Common myeloid progenitor, CD34-positive (primary cell): ENCODE results near the gene EXOC3.
"Not testable (repeated sequence)": the region's sequence is repeated elsewhere in the genome, so short reads cannot be mapped to it uniquely, and the experiment has no call there.

ENCODE experiments used
- CTCF ChIA-PET: fragments of 350-600 bp; sonication (Branson Sonifier 250); formaldehyde crosslinking; loops from one replicate; lab custom pipeline; 2021; ENCODE audit warnings: antibody characterized with exemption; lab: Charles Lee
- POLR2A ChIA-PET: fragments of 350-600 bp; sonication (Branson Sonifier 250); formaldehyde crosslinking; loops from one replicate; lab custom pipeline; 2021; ENCODE audit warnings: antibody characterized with exemption; lab: Charles Lee
- DNase-seq, 3 donors: peaks; one replicate each; pipeline versions ENCODE4 v3.0.0 to v3.0.0-alpha.2; 2013
- H3K27ac ChIP-seq, 2 experiments: 1 replicate in 1 of 2; 2 replicates in 1 of 2; pipeline ENCODE4 v1.7.0; 2013; ENCODE audit warnings: inconsistent platforms in 2 of 2, low read length in 2 of 2, mild to moderate bottlenecking in 2 of 2, low read depth in 1 of 2, moderate library complexity in 1 of 2; ENCODE audit not compliant: severe bottlenecking in 2 of 2, insufficient read depth in 1 of 2, poor library complexity in 1 of 2
- H3K27me3 ChIP-seq, 5 experiments: replicated peaks in 2 of 5; 1 replicate in 3 of 5; 2 replicates in 2 of 5; pipeline versions ENCODE4 v1.6.1 to v1.7.0; 2013; ENCODE audit warnings: low read length in 4 of 5, mild to moderate bottlenecking in 2 of 5, moderate library complexity in 2 of 5, inconsistent platforms in 1 of 5; ENCODE audit not compliant: insufficient read depth in 5 of 5, control insufficient read depth in 4 of 5
- H3K36me3 ChIP-seq, 4 experiments: 1 replicate in 2 of 4; 2 replicates in 2 of 4; pipeline versions ENCODE4 v1.6.1 to v1.7.0; 2013; ENCODE audit warnings: low read length in 3 of 4, control low read depth in 1 of 4, mild to moderate bottlenecking in 1 of 4; ENCODE audit not compliant: control insufficient read depth in 4 of 4, insufficient read depth in 4 of 4
- H3K4me1 ChIP-seq, 4 experiments: 1 replicate in 3 of 4; 2 replicates in 1 of 4; pipeline versions ENCODE4 v1.6.1 to v1.7.1; 2013; ENCODE audit warnings: low read length in 3 of 4, mild to moderate bottlenecking in 3 of 4, control low read depth in 1 of 4, inconsistent platforms in 1 of 4, moderate library complexity in 1 of 4; ENCODE audit not compliant: control insufficient read depth in 4 of 4, insufficient read depth in 4 of 4; ENCODE audit errors: control extremely low read depth in 1 of 4
- H3K4me3 ChIP-seq, 7 experiments: 1 replicate in 4 of 7; 2 replicates in 3 of 7; pipeline versions ENCODE4 v1.5.1 to v1.7.0; 2013; ENCODE audit warnings: mild to moderate bottlenecking in 7 of 7, low read length in 6 of 7, moderate library complexity in 6 of 7, inconsistent platforms in 2 of 7, low read depth in 2 of 7, control low read depth in 1 of 7; ENCODE audit not compliant: insufficient read depth in 4 of 7, control insufficient read depth in 1 of 7; ENCODE audit errors: extremely low read depth in 1 of 7
- H3K9me3 ChIP-seq, 5 experiments: 1 replicate in 4 of 5; 2 replicates in 1 of 5; pipeline versions ENCODE4 v1.6.1 to v1.7.1; 2013; ENCODE audit warnings: low read length in 4 of 5, mild to moderate bottlenecking in 2 of 5, inconsistent platforms in 1 of 5, low read depth in 1 of 5, moderate library complexity in 1 of 5; ENCODE audit not compliant: control insufficient read depth in 4 of 5, insufficient read depth in 2 of 5; ENCODE audit errors: control extremely low read depth in 1 of 5
- WGBS: methylation state at CpG from one replicate; pipeline ENCODE4 v1.1.5; 2013; ENCODE audit not compliant: insufficient coverage; 5-methylcytosine and 5-hydroxymethylcytosine counted together

The EXOC3 gene

GRCh38 chr5:402219-402614 is 40.8 kb upstream of the EXOC3 start:
- DNase-seq, H3K4me3 ChIP-seq, H3K27me3 ChIP-seq, H3K9me3 ChIP-seq, H3K27ac ChIP-seq, POLR2A ChIA-PET: not testable (repeated sequence)
- peaks cover 0 to 37% (median 0%) of the 10 kb centered on the region in 4 experiments for H3K36me3 ChIP-seq
- H3K4me1 ChIP-seq, result peaks cover 0 to 47% (median 23%) of the 10 kb centered on the region in 4 experiments
- CTCF ChIA-PET, result interaction anchor here (1.5 to 2.8 kb wide), 4 partner anchors 9 to 30 kb away, joined by 3 to 12 read pairs (median 6); no protein-coding TSS in a partner anchor
- WGBS, result 100% methylated on average over 9 of the region's 17 CpGs

- Histone ChIP-seq H3K27ac (no peak overlapping the region), H3K9me3 (no peaks in the 10 kb centered on the region), H3K4me1 (peaks cover 0 to 47% (median 23%) of the 10 kb centered on the region in 4 experiments), H3K27me3 (peaks cover 0 to 5% (median 0%) of the 10 kb centered on the region in 5 experiments), H3K4me3 (no peak overlapping the region), H3K36me3 (peaks cover 0 to 39% (median 0%) of the 10 kb centered on the region in 4 experiments)
- CTCF ChIA-PET, result interaction anchor here (1.5 to 2.8 kb wide), 4 partner anchors 8 to 30 kb away, joined by 3 to 12 read pairs (median 6); no protein-coding TSS in a partner anchor
- 77% methylated on average over 20 of the region's 20 CpGs for WGBS
- peak; percentile 22 to 71 (median 66) for DNase-seq
- POLR2A ChIA-PET, result no interaction called here
Observed at GRCh38 chr5:402615-403359, 40.2 kb upstream of the EXOC3 start.

- WGBS, result 96% methylated on average over 10 of the region's 11 CpGs
- Histone ChIP-seq H3K27me3 (peaks cover 0 to 5% (median 0%) of the 10 kb centered on the region in 5 experiments), H3K36me3 (peaks cover 0 to 34% (median 0%) of the 10 kb centered on the region in 4 experiments), H3K4me3 (no peak overlapping the region), H3K4me1 (peaks cover 0 to 37% (median 19%) of the 10 kb centered on the region in 4 experiments), H3K9me3 (no peaks in the 10 kb centered on the region), H3K27ac (no peak overlapping the region)
- POLR2A ChIA-PET, result no interaction called here
- CTCF ChIA-PET, result interaction anchor here (1.1 to 2.8 kb wide), 3 partner anchors 9 to 27 kb away, joined by 4 to 12 read pairs (median 4); no protein-coding TSS in a partner anchor
- DNase-seq, result no peak
Observed at GRCh38 chr5:403995-404394, 39.0 kb upstream of the EXOC3 start.

- peaks cover 0 to 29% (median 11%) of the 10 kb centered on the region in 4 experiments for H3K4me1 ChIP-seq
- ChIA-PET CTCF (interaction anchor here (1.1 to 2.8 kb wide), 3 partner anchors 9 to 26 kb away, joined by 4 to 12 read pairs (median 4); no protein-coding TSS in a partner anchor), POLR2A (no interaction called here)
- no peak for DNase-seq
- WGBS, result 97% methylated on average over 8 of the region's 12 CpGs
- no peak overlapping the region for H3K4me3 ChIP-seq
- H3K9me3 ChIP-seq, result no peaks in the 10 kb centered on the region
- H3K27me3 ChIP-seq, result peaks cover 0 to 5% (median 0%) of the 10 kb centered on the region in 5 experiments
- H3K27ac ChIP-seq, result no peak overlapping the region
- H3K36me3 ChIP-seq, result peaks cover 0 to 32% (median 0%) of the 10 kb centered on the region in 4 experiments
Observed at GRCh38 chr5:404666-405241, 38.2 kb upstream of the EXOC3 start.

GRCh38 chr5:405421-405820 is 37.6 kb upstream of the EXOC3 start:
- Histone ChIP-seq H3K4me3 (no peak overlapping the region), H3K9me3 (no peaks in the 10 kb centered on the region), H3K4me1 (peaks cover 0 to 25% (median 5%) of the 10 kb centered on the region in 4 experiments), H3K27me3 (peaks cover 0 to 5% (median 0%) of the 10 kb centered on the region in 5 experiments), H3K27ac (no peak overlapping the region), H3K36me3 (peaks cover 0 to 32% (median 0%) of the 10 kb centered on the region in 4 experiments)
- WGBS, result 97% methylated on average over 18 of the region's 18 CpGs
- POLR2A ChIA-PET, result no interaction called here
- no peak for DNase-seq
- CTCF ChIA-PET, result no interaction called here

GRCh38 chr5:406041-406440 is 36.9 kb upstream of the EXOC3 start:
- Histone ChIP-seq H3K36me3 (peaks cover 0 to 31% (median 0%) of the 10 kb centered on the region in 4 experiments), H3K27ac (no peak overlapping the region), H3K4me3 (no peak overlapping the region), H3K9me3 (no peaks in the 10 kb centered on the region), H3K27me3 (peaks cover 0 to 5% (median 0%) of the 10 kb centered on the region in 5 experiments), H3K4me1 (peaks cover 0 to 20% (median 3%) of the 10 kb centered on the region in 4 experiments)
- WGBS, result 97% methylated on average over 7 of the region's 9 CpGs
- no peak for DNase-seq
- ChIA-PET POLR2A (no interaction called here), CTCF (no interaction called here)
